GM15510 (cell line): Measurements from ENCODE around the gene TBC1D22A.

Source experiments
- POLR2A ChIP-seq: IDR thresholded peaks from 3 replicates; pipeline ENCODE4 v1.6.1; 2011; ENCODE audit warnings: borderline replicate concordance; ENCODE audit not compliant: insufficient read length; ENCODE audit errors: extremely low read depth

TBC1D22A gene

DNA sequence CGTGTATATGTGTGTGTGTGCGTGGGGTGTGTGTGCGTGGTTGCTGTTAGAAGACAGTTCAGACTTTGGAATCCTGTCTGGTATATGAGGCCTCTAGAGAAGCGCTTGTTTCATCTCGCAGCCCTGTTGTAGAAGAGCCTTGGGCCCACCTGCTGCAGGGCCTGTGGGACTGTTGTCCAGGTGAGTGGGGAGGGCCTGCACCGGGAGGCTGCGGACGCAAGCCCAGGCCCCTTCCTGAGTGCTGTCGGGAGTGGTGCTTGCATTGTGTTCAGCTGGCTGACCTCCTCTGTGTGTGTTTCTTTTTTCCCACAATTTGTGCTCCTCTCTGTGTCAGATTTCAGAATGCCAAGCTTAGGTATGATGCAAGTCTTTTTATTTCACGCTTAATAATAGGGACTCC lies 128.4 kb downstream of the TBC1D22A start:
- no peak for TF ChIP-seq POLR2A

GRCh38 chr22:46891382-46891951 lies 129.0 kb downstream of the TBC1D22A start:
- TF ChIP-seq POLR2A: no peak

DNA sequence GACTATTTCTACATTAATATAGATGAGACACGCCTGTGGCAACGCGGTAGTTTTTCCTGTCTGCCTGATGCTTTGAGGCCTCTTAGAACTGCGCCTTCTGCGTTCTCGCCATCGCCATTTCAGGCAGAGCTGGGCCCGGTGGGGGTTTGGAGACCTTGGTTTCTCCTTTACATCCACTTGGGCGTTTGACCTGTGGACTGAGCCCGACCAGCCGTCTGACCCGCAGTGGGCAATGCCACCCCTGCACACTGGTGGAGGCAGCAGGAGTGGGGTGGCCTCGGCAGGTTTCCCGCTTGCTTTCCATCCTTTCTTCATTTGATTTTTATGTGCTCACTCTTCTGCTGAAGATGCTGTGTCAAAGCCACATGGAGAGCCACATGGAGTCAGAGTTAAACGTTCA lies 130.4 kb downstream of the TBC1D22A start:
- no peak for TF ChIP-seq POLR2A

DNA sequence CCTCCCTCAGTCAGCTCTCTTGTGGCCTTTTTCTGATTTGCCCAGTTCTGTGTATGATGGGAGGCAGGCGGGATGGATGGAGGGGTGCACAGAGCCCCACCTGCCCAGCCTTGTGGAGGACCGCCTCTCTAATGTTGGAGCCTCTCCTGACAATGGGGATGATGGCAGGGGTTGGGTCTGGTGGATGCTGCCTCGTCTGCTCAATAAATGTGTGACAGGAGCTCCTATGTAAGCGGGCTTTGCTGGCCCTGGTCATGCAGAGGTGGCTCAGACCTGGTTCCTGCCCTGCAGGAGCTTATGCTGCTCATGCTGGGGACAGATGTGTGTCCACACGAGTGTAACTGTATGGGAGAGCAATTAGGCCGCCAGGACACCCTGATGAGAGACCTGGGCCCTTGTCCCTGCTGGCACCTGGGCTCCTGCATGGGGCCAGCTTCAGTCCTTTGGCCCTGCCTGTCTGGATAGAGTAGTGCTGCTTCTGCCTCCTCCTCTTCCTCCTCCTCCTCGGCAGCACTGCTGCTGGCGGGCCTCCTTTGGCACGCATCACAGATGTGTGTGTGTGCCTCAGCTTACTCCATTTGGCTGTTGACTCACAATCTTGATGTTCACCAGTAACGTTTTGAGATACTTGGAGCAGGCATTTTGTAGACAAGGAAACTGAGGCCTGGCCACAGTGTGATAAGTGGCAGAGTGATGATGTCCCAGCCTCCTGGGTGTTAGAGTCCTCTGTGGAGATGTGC lies 131.0 kb downstream of the TBC1D22A start:
- TF ChIP-seq POLR2A: no peak

GRCh38 chr22:46894081-46894671 lies 131.7 kb downstream of the TBC1D22A start:
- no peak for TF ChIP-seq POLR2A

- TF ChIP-seq POLR2A: no peak
Observed at GRCh38 chr22:46894851-46895640, 132.6 kb downstream of the TBC1D22A start.

DNA sequence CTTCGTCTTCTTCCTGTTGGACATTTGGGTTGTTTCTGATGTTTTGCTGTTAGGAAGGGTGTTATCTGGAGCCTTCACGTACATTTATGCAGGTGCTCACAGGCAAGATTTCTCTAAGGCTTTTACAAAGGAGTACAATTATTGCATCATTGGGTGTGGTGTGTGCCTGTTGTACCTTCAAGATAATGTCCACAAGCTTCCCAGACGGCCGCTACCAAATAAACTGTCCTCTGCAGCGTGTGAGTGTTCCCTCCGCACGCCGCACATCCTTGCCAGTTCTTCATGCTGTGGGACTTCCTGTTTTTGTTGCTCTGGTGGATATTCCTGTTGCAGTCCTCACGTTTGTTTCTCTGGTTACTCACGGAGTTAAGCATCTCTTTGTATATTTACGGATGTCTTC lies 133.3 kb downstream of the TBC1D22A start:
- no peak for TF ChIP-seq POLR2A

DNA sequence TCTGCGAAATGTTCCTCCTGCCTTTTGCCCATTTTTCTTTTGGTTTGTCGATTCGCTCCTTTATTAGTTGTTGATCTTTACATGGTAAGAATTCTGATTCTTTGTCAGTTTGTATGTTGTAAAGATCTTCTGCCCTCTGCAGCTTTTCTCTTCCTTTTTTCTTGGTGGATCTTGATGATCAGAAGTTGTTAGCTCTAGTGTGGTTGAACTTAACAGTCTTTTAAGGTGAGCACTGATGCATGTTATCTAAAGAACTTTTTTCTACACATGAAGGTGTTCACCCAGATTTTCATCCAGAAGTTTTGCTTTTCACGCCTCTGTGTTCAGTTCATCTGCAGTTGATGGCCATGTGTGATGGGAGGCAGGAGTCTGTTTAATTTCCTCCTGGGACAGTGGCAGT lies 133.7 kb downstream of the TBC1D22A start:
- no peak for TF ChIP-seq POLR2A

- TF ChIP-seq POLR2A: no peak
Observed at GRCh38 chr22:46896568-46897245, 134.3 kb downstream of the TBC1D22A start.

DNA sequence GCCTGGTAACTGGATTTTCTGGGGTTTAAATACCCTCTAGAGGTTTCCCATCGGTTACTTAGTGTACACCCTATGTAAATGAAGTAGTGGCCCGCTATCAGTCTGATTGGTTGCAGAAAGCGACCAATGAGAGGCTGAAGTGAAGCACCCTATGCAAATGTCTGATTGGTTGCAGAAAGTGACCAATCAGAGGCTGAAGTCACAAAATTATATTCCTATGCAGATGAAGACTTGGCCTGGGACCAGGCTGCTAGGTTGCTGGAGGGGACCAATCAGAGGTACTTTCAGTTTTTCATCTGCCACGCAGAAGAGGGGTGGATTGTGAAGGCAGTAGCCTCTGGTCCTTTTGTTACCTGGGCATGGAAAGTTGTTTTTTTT lies 134.8 kb downstream of the TBC1D22A start:
- no peak for TF ChIP-seq POLR2A

- no peak for TF ChIP-seq POLR2A
Observed at GRCh38 chr22:46900549-46900948, 138.1 kb downstream of the TBC1D22A start.

GRCh38 chr22:46902436-46902835 lies 140.0 kb downstream of the TBC1D22A start:
- no peak for TF ChIP-seq POLR2A

DNA sequence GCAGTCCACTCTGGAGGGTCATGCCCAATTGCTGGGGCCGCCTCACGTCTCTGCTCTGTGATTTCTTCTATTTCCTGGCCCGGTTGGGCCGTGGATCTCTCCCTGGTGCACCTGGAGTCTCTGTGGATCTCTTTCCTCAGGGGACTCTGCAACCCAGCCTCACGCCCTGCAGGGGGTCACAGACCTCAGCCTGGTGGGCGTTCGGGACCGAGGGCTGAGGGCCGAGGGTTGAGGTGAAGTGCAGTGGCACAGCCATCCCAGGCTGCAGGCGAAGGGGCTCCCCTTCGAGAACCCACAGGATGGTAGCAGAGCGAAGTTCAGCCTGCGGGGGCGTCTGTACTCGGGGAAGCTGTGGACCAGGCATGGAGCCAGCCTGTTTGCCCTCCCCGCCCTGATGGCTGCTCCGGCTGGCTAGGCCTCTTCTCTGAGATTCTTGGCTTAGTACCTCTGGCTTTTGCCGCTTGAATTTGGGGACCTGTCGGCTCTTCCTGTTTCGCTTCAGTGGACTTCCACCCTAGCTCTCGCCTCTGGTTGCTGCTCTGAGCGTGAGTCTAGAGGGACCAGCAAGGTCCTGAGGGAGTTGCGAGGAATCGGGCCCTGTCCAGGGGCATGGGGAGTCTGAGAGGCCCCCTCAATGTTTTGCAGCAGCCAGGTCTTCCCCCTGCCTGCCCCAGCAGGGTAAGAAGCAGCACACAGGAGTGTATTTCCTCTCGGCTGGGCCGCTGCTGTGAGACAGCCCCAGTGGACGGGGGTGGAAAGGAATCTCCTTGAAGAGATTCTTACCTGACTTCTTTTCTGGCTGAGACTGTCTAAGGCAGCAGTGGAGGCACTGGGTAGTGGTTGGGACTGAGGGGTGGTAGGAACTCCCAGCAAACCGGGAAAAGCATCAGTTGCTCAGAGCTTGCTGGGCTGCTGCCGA lies 140.8 kb downstream of the TBC1D22A start:
- no peak for TF ChIP-seq POLR2A

DNA sequence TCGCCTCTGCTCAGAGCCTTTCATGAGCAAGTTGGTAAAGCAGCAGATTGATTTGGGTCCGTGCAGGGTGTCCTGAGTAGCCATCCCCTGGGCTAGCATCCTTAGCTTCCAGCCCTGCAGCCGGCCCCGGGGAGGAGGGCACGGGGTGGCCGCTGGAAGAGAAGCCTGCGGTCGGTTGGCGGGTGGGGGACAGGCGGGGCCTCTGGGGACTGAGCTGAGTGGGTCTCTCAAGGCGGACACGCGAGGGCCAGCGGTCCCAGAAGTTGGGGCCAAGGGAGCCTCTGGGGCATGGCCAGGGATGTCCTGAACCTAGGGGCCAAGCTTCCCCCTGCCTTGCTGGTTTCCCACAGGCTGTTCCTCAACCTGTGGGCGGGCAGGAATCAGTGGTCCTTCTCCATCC lies 143.0 kb downstream of the TBC1D22A start:
- TF ChIP-seq POLR2A: no peak
